ENCODE measurements around the gene ZC3H7A.
A peak's percentile ranks its signal among the peaks of the same experiment; 100 is the strongest.

The ZC3H7A gene

DNA sequence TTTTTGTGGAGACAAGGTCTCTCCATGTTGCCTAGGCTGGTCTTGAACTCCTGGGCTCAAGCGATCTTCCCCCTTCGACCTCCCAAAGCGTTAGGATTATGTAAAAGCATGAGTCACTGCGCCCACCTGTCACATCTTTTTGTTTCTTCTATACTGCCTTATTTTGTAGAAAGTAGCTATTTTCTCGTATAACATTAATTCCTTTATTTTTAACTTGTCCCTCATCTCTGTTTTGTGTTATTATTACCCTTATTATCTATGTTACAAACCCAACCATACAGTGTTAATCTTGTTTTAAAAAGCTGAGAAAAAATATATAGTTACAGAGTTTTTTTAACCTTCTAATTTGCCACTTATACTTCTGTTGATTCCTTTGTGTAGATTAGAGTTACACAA lies 53.0 kb downstream of the ZC3H7A start:
- no peak overlapping the region for H2BK120ac ChIP-seq (ENCODE audit: low read depth, low read length)
- H4K91ac ChIP-seq (ENCODE audit: low read depth, low read length, poor library complexity) = no peak overlapping the region
- no peak overlapping the region for H2AFZ ChIP-seq (ENCODE audit: low read length)
- H3K23ac ChIP-seq (ENCODE audit: low read depth, low read length, poor library complexity) = no peak overlapping the region
- peaks cover 0 to 5% of the 10 kb centered on the region in 2 donors for H3K9me3 ChIP-seq (replicated peaks in 1 of 2; ENCODE audit: control insufficient read depth in 2 of 2, insufficient read depth in 1 of 2, low read depth in 1 of 2, low read length in 2 of 2)
- no peak overlapping the region for H3K18ac ChIP-seq (ENCODE audit: low read length)
- no peak overlapping the region for H3K9ac ChIP-seq (ENCODE audit: low read depth, low read length, poor library complexity)
- H2BK5ac ChIP-seq (ENCODE audit: low read length) = no peak overlapping the region
- no peak for DNase-seq (ENCODE audit: low spot score)
- H3K4me3 ChIP-seq (ENCODE audit: low read length in 2 of 2) = no peak overlapping the region
- no peak overlapping the region for H2AK5ac ChIP-seq (ENCODE audit: low read depth, low read length)
- no CpG with 5 or more reads among the region's 5 CpGs for WGBS, 2 donors (ENCODE audit: extremely low coverage in 2 of 2, insufficient read length in 2 of 2, insufficient replicate concordance in 1 of 2)
- peaks cover 0 to 6% of the 10 kb centered on the region in 2 donors for H3K4me1 ChIP-seq (ENCODE audit: control insufficient read depth in 2 of 2, insufficient read depth in 1 of 2, low read depth in 1 of 2, low read length in 2 of 2)
- peaks cover 1 to 25% of the 10 kb centered on the region in 2 donors for H3K36me3 ChIP-seq (replicated peaks in 1 of 2; ENCODE audit: control insufficient read depth in 2 of 2, insufficient read depth in 2 of 2, low read length in 2 of 2)
- no peak overlapping the region for H2BK15ac ChIP-seq (ENCODE audit: low read length)
- peaks cover 4% of the 10 kb centered on the region for H3K79me1 ChIP-seq (ENCODE audit: low read depth, low read length)
- H3K14ac ChIP-seq (ENCODE audit: low read length) = no peak overlapping the region
- no peak overlapping the region for H4K8ac ChIP-seq (ENCODE audit: low read depth, low read length)
- no peak overlapping the region for H2BK12ac ChIP-seq (ENCODE audit: low read length)
- no peaks in the 10 kb centered on the region for H3K27me3 ChIP-seq (ENCODE audit: control insufficient read depth in 3 of 3, insufficient read depth in 3 of 3, low read depth in 1 of 3, low read length in 3 of 3)
- no peak overlapping the region for H3K4me2 ChIP-seq (ENCODE audit: insufficient read depth, low read length, poor library complexity, severe bottlenecking)
- H3K27ac ChIP-seq (replicated peaks; ENCODE audit: low read length) = no peak overlapping the region
- no peak overlapping the region for H3K4ac ChIP-seq (ENCODE audit: low read length)

DNA sequence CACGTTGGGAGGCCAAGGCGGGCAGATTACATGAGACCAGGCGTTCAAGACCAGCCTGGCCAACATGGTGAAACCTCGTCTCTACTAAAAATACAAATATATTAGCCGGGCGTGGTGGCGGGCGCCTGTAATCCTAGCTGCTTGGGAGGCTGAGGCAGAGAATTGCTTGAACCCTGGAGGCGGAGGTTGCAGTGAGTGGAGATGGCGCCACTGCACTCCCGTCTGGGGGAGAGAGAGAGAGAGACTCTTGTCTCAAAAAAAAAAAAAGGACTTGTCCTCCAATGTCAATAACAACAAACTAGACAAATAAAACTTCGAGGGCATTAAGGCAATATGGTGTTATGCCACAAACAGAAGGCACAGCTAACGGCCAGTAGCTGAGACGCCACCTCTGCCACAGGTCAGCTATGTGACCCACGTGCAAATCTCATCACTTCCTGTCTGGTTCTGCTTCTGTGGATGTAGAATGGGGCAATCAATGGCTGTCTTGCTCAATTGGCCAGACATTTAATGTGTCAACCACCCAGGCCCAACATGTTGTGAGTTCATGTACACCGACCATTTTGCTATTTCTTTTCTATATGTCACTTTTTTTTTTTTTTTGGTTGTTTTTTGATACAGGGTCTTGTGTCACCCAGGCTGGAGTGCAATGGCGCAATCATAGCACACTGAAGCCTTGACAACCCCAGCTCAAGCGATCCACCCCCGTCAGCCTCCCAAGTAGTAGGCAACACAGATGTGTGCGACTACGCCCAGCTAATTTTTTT lies 53.6 kb downstream of the ZC3H7A start:
- Histone ChIP-seq H3K18ac (ENCODE audit: low read length) (peak overlapping the region; percentile 38), H3K27ac (replicated peaks; ENCODE audit: low read length) (no peak overlapping the region), H3K36me3 (replicated peaks in 1 of 2; ENCODE audit: control insufficient read depth in 2 of 2, insufficient read depth in 2 of 2, low read length in 2 of 2) (peaks cover 1 to 23% of the 10 kb centered on the region in 2 donors), H4K91ac (ENCODE audit: low read depth, low read length, poor library complexity) (no peak overlapping the region), H2AFZ (ENCODE audit: low read length) (peak overlapping the region; percentile 93), H3K23ac (ENCODE audit: low read depth, low read length, poor library complexity) (no peak overlapping the region), H2BK15ac (ENCODE audit: low read length) (no peak overlapping the region), H3K9me3 (replicated peaks in 1 of 2; ENCODE audit: control insufficient read depth in 2 of 2, insufficient read depth in 1 of 2, low read depth in 1 of 2, low read length in 2 of 2) (peaks cover 0 to 8% of the 10 kb centered on the region in 2 donors), H2BK5ac (ENCODE audit: low read length) (peak overlapping the region; percentile 48), H3K9ac (ENCODE audit: low read depth, low read length, poor library complexity) (no peak overlapping the region), H4K8ac (ENCODE audit: low read depth, low read length) (no peak overlapping the region), H2AK5ac (ENCODE audit: low read depth, low read length) (no peak overlapping the region), H2BK12ac (ENCODE audit: low read length) (no peak overlapping the region), H3K4me1 (ENCODE audit: control insufficient read depth in 2 of 2, insufficient read depth in 1 of 2, low read depth in 1 of 2, low read length in 2 of 2) (peaks cover 0 to 6% of the 10 kb centered on the region in 2 donors), H3K79me1 (ENCODE audit: low read depth, low read length) (peaks cover 4% of the 10 kb centered on the region), H3K14ac (ENCODE audit: low read length) (no peak overlapping the region), H2BK120ac (ENCODE audit: low read depth, low read length) (no peak overlapping the region), H3K4me2 (ENCODE audit: insufficient read depth, low read length, poor library complexity, severe bottlenecking) (peak overlapping the region; percentile 61), H3K4me3 (ENCODE audit: low read length in 2 of 2) (peak overlapping the region; percentile 82 to 89), H3K27me3 (ENCODE audit: control insufficient read depth in 3 of 3, insufficient read depth in 3 of 3, low read depth in 1 of 3, low read length in 3 of 3) (no peaks in the 10 kb centered on the region), H3K4ac (ENCODE audit: low read length) (no peak overlapping the region)
- WGBS, 2 donors (ENCODE audit: extremely low coverage in 2 of 2, insufficient read length in 2 of 2, insufficient replicate concordance in 1 of 2) = no CpG with 5 or more reads among the region's 21 CpGs
- no peak for DNase-seq (ENCODE audit: low spot score)

DNA sequence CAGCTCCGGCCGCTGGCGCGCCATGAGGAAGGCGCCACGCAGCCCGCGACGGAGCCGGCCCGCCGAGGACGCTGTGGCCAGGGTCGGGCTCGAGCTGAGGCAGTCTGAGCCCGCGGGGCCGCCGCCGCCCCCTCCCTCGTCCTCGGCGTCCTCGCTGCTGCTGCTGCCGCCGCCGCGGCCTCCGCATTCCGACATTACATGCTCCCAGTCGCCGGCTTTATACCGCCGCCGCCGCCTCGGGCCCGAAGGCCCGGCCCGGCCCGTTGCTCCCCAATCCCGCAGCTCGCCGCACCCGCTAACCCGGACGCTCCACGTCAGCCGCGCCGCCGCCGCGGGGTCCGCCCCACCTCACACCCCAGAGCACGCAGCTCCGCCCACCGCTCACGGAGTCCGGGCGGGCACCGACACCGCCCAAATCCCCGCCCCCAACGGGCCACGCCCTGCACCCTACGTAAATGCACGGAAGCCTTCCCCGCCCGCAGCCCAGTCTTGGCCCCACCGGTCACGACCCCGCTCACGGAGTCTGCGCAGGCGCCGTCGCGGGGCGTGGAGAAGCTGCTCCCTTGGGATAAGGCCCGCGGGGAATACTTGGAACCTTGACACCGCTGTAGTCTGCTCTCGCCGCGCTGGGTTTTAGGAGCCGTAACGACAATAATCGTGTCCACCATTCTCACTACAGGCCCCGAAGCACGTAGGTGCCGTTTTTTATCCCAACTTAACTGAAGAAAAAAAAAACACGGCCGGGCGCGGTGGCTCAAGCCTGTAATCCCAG lies 54.3 kb downstream of the ZC3H7A start, which contains the start of gene TXNDC11:
Gene TXNDC11, minus strand, starts transcription at position 322 of the 772 bp plus-strand sequence. Its CDS starts 127 bp downstream, at position 195.
- DNase-seq (ENCODE audit: low spot score) = peak; percentile 97
- peaks cover 0 to 6% of the 10 kb centered on the region in 2 donors for H3K4me1 ChIP-seq (ENCODE audit: control insufficient read depth in 2 of 2, insufficient read depth in 1 of 2, low read depth in 1 of 2, low read length in 2 of 2)
- H3K14ac ChIP-seq (ENCODE audit: low read length) = peak within 1 kb of the TSS; percentile 56
- H3K23ac ChIP-seq (ENCODE audit: low read depth, low read length, poor library complexity) = peak within 1 kb of the TSS; percentile 94
- peak within 1 kb of the TSS; percentile 88 to 89 for H3K4me3 ChIP-seq (ENCODE audit: low read length in 2 of 2)
- H3K36me3 ChIP-seq (replicated peaks in 1 of 2; ENCODE audit: control insufficient read depth in 2 of 2, insufficient read depth in 2 of 2, low read length in 2 of 2) = peaks cover 0 to 22% of the 10 kb centered on the region in 2 donors
- no CpG with 5 or more reads among the region's 96 CpGs for WGBS, 2 donors (ENCODE audit: extremely low coverage in 2 of 2, insufficient read length in 2 of 2, insufficient replicate concordance in 1 of 2)
- H3K4me2 ChIP-seq (ENCODE audit: insufficient read depth, low read length, poor library complexity, severe bottlenecking) = peak within 1 kb of the TSS; percentile 93
- no peak within 1 kb of the TSS for H2BK12ac ChIP-seq (ENCODE audit: low read length)
- H4K91ac ChIP-seq (ENCODE audit: low read depth, low read length, poor library complexity) = no peak within 1 kb of the TSS
- peaks cover 0 to 8% of the 10 kb centered on the region in 2 donors for H3K9me3 ChIP-seq (replicated peaks in 1 of 2; ENCODE audit: control insufficient read depth in 2 of 2, insufficient read depth in 1 of 2, low read depth in 1 of 2, low read length in 2 of 2)
- H2AFZ ChIP-seq (ENCODE audit: low read length) = peak within 1 kb of the TSS; percentile 93
- no peak within 1 kb of the TSS for H3K4ac ChIP-seq (ENCODE audit: low read length)
- no peak within 1 kb of the TSS for H4K8ac ChIP-seq (ENCODE audit: low read depth, low read length)
- H2BK5ac ChIP-seq (ENCODE audit: low read length) = peak within 1 kb of the TSS; percentile 60
- peak within 1 kb of the TSS; percentile 40 for H3K27ac ChIP-seq (replicated peaks; ENCODE audit: low read length)
- H3K9ac ChIP-seq (ENCODE audit: low read depth, low read length, poor library complexity) = peak within 1 kb of the TSS; percentile 96
- H2BK120ac ChIP-seq (ENCODE audit: low read depth, low read length) = no peak within 1 kb of the TSS
- H3K27me3 ChIP-seq (ENCODE audit: control insufficient read depth in 3 of 3, insufficient read depth in 3 of 3, low read depth in 1 of 3, low read length in 3 of 3) = no peaks in the 10 kb centered on the region
- H2BK15ac ChIP-seq (ENCODE audit: low read length) = peak within 1 kb of the TSS; percentile 75
- H3K18ac ChIP-seq (ENCODE audit: low read length) = peak within 1 kb of the TSS; percentile 94
- H3K79me1 ChIP-seq (ENCODE audit: low read depth, low read length) = peaks cover 4% of the 10 kb centered on the region
- no peak within 1 kb of the TSS for H2AK5ac ChIP-seq (ENCODE audit: low read depth, low read length)

DNA sequence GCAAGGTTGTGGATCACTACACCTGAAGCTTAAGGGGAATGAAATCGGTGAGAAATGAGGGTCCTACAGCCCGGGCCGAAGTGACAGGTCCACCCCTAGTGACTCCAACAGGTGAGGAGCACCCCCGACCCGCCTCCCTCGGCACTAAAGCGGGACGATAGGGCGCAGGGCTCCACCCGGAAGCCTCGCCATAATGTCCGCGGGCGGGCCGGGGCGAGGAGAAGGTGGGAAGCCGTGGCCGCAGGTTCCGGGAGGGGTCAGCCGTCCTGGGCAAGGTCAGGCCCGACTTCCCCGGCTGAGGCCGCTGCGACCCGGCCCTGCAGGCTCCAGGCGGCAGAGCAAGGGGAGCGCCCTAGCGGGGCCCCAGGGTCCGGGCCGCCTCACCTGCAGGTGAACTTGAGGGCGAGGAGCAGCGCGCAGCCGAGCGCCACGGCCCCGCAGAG lies 54.9 kb downstream of the ZC3H7A start:
- Histone ChIP-seq H2AK5ac (ENCODE audit: low read depth, low read length) (no peak overlapping the region), H3K23ac (ENCODE audit: low read depth, low read length, poor library complexity) (peak overlapping the region; percentile 94), H3K9ac (ENCODE audit: low read depth, low read length, poor library complexity) (peak overlapping the region; percentile 96), H3K14ac (ENCODE audit: low read length) (peak overlapping the region; percentile 56), H3K27ac (replicated peaks; ENCODE audit: low read length) (peak overlapping the region; percentile 40), H2AFZ (ENCODE audit: low read length) (peak overlapping the region; percentile 93), H3K9me3 (replicated peaks in 1 of 2; ENCODE audit: control insufficient read depth in 2 of 2, insufficient read depth in 1 of 2, low read depth in 1 of 2, low read length in 2 of 2) (peaks cover 0 to 8% of the 10 kb centered on the region in 2 donors), H4K8ac (ENCODE audit: low read depth, low read length) (no peak overlapping the region), H3K4me1 (ENCODE audit: control insufficient read depth in 2 of 2, insufficient read depth in 1 of 2, low read depth in 1 of 2, low read length in 2 of 2) (peaks cover 0 to 6% of the 10 kb centered on the region in 2 donors), H3K36me3 (replicated peaks in 1 of 2; ENCODE audit: control insufficient read depth in 2 of 2, insufficient read depth in 2 of 2, low read length in 2 of 2) (peaks cover 0 to 27% of the 10 kb centered on the region in 2 donors), H3K4ac (ENCODE audit: low read length) (no peak overlapping the region), H4K91ac (ENCODE audit: low read depth, low read length, poor library complexity) (no peak overlapping the region), H2BK12ac (ENCODE audit: low read length) (no peak overlapping the region), H3K4me3 (ENCODE audit: low read length in 2 of 2) (peak overlapping the region; percentile 88 to 89), H3K79me1 (ENCODE audit: low read depth, low read length) (peaks cover 4% of the 10 kb centered on the region), H3K27me3 (ENCODE audit: control insufficient read depth in 3 of 3, insufficient read depth in 3 of 3, low read depth in 1 of 3, low read length in 3 of 3) (no peaks in the 10 kb centered on the region), H2BK5ac (ENCODE audit: low read length) (peak overlapping the region; percentile 60), H3K18ac (ENCODE audit: low read length) (peak overlapping the region; percentile 94), H3K4me2 (ENCODE audit: insufficient read depth, low read length, poor library complexity, severe bottlenecking) (peak overlapping the region; percentile 93), H2BK120ac (ENCODE audit: low read depth, low read length) (no peak overlapping the region), H2BK15ac (ENCODE audit: low read length) (peak overlapping the region; percentile 75)
- DNase-seq (ENCODE audit: low spot score) = peak; percentile 8
- no CpG with 5 or more reads among the region's 37 CpGs for WGBS, 2 donors (ENCODE audit: extremely low coverage in 2 of 2, insufficient read length in 2 of 2, insufficient replicate concordance in 1 of 2)
